ENCODE results near the gene CACNB4.
"Not testable (repeated sequence)": the region's sequence is repeated elsewhere in the genome, so short reads cannot be mapped to it uniquely, and the experiment has no call there.

CACNB4 gene

DNA sequence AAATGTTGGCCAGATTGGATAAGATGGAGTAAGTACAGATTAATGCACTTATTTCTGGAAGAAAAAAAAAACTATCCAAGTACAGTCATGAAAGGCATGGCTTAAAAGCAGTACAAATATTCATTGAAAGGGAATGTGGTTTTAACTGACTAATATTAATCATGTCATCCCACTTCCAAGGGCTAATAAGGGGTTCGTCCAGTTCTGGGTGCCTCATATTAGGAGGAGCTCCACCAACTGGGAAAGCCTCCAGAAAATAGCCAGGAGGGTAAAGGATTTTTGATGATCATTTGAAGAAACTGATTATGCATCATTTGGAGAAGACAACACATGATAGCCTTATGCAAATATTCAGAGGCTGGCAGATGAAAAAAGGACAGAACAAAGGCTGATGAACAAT is 155.4 kb downstream of the CACNB4 start:
- no peak for DNase-seq (ENCODE audit: low read depth)

DNA sequence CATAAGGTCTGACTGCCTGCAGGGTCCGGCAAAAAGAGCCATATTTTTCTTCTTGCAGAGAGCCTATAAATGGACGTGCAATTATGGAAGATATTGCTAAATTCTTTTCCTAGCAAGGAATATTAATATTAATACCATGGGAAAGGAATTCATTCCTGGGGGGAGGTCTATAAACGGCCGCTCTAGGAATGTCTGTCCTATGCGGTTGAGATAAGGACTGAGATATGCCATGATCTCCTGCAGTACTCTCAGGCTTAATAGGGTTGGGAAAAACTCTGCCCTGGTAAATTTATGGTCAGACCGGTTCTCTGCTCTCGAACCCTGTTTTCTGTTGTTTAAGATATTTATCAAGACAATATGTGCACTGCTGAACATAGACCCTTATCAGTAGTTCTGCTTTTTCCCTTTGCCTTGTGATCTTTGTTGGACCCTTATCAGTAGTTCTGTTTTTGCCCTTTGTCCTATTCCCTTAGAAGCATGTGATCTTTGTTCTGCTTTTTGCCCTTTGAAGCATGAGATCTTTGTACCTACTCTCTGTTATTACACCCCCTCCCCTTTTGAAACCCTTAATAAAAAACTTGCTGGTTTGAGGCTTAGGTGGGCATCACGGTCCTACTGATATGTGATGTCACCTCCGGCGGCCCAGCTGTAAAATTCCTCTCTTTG is 156.2 kb downstream of the CACNB4 start:
- DNase-seq (ENCODE audit: low read depth): not testable (repeated sequence)

DNA sequence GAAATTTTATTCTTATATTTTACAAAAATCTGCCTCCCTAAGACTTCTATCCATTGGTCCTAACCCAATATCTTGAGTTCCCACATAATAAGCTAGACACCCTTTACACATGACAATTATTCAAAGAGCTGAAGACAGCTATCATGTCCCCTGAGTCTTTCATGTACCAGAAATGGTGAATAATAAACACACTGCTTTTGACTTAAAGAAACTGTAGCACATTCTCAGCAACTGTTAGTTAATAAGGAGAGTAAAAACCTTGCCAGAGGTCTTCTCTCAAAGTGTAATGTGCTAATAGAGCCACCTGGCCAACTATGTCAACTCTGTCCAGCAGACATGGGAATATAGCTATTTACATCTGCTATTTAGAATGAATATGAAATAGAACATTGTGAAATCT is 160.9 kb downstream of the CACNB4 start:
- DNase-seq (ENCODE audit: low read depth): no peak

DNA sequence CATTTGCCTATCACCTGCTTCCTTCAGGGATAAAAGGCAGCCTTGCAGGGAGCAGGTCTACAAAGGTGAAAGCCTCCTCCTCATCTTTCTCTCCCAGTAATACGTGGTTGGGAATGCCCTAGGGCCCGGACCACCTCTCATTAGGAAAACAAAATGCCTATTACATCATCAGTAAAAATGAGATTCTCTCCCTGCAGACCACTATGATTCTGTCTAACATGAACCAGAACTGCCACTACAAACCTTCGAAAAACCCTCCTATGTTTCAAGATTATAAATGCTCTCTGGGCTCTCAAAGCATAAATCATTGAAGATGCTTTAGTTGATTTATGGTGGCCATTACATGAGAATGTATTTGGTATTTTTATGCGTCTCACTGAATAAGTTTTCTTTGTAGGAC is 162.2 kb downstream of the CACNB4 start:
- no peak for DNase-seq (ENCODE audit: low read depth)

DNA sequence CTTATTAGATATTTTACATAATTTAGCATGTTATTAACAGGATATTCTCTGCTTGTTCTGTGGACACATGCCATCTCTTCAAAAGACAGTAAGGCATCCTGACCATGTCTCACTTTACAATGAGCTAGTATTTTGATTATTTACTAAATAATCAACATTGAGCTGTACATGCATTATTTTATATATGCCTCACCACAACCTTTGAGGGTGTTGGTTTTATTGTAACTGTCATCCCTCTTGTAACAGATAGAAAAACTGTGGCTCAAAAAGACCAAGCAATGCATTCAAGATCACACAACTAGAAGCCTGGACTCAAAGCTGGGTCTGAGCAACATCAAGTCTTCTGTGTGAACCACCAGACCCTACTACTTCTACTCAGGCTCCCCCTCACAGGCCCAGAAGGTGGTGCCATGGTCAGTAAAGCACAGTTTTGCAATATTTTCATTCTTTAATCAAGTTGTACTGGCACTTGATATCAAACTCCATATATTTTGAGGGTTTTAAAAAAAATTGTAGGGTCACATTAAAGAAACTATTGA is 165.5 kb downstream of the CACNB4 start:
- no peak for DNase-seq (ENCODE audit: low read depth)

DNA sequence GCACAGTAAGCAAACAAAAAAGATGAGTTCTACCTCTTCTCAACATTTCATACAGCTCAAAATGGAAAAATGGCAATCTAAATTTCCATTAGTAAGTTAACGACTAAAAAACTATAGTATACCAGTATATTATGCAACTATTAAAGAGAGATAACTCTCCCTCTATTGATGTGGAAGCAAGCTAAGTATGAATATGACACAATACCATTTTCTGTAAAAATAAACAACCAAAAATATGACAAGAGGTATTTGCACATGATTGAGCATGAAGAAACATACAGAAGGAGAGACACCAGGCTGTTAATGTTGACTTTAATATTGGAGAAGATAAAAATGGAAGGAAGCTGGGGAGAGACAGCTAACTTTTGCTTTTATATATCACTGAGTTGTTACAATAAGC is 167.1 kb downstream of the CACNB4 start:
- no peak for DNase-seq (ENCODE audit: low read depth)

DNA sequence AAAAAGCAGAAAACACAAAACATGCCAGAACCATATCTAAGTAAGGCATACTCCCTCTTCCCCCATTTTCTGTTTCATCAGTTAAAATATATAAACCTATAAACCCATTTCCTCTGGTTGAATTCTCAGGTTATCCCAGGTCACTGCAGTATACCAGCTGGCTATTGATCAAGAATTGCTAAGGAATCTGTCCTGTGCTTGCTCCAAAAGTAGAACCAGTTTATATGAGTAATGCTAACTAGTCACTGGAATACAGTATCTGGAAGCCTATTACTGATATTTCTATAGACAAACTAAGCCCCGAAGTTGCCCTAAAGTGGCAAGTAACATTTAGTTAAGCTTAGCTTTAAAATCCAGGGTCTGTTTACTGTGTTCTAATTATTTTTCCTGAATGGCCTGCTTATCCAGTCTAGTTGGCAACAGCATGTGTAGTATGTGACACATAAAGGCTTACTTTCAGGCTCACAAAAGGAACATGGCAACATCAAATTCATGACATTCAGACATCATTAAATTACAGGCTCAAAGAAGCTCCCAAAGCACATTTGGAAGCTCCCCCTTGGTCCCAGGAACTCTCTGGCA is 167.7 kb downstream of the CACNB4 start:
- DNase-seq (ENCODE audit: low read depth): no peak

DNA sequence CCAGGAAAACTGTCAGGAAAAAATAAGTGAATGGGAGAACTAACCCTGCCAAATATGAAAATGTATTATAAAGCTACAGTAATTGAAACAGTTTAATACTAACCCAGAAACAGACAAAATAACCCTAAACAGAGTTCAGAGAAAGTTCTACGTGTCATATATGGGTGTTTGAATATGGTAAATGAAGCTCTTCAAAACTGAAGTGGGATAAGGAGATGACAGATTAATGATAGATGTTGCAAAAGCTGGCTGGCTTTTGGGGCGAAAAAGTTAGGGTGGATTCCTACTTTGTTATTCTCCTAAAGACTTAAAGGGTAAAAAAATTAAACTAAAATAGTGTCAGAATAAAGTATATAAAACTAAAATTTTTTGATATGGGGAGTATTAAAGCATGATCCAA is 168.8 kb downstream of the CACNB4 start:
- no peak for DNase-seq (ENCODE audit: low read depth)

DNA sequence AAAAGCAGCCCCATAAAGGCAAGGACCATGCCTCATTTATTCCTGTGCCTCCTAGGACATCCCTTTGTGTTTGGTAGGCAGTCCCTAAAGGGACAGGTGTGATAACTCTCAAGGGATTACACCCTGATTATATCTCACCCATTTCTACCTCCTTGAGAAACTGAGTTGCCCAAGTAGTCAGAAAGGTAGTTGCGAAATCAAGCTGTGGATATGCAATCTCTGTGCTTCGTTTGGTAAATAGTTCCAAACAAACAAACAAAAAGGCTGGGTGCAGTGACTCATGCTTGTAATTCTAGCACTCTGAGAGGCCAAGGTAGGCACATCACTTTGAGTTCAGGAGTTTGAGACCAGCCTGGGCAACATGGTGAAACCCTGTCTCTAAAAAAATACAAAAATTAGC is 170.5 kb downstream of the CACNB4 start:
- DNase-seq (ENCODE audit: low read depth): no peak

DNA sequence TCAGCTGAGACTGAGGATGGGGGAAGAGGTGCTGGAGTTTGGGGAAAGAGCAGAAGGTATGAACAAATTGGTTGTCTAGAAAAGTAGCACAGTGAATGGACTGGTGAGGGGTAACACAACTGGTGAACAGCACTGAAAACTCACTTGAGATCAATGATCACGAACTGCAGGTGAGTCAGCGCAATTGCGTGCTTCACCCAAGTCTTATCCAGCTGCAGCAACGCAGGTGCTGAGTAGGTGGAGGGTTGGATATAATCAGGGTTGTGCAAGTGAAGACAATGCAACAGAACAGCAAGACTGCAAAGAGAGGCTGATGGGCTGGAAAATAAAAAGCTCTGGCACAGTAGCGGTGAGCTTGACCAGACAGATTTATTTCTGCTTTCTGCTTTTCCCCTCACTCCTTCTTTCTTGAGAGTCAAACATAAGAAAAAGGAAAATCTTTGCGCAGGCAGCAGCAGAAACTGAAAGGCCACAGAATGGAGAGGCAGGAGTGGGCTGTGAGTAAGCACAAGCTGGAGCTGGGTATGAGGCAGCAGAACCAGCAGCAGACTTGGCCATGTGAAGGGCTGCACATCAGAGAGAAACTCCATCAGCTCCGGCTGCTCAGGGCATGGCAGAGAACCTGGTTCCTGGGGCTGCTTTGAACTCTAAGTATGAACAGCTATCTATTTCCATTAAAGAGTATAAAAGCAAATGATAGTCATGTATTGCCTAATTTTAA is 171.2 kb downstream of the CACNB4 start:
- DNase-seq (ENCODE audit: low read depth): no peak

DNA sequence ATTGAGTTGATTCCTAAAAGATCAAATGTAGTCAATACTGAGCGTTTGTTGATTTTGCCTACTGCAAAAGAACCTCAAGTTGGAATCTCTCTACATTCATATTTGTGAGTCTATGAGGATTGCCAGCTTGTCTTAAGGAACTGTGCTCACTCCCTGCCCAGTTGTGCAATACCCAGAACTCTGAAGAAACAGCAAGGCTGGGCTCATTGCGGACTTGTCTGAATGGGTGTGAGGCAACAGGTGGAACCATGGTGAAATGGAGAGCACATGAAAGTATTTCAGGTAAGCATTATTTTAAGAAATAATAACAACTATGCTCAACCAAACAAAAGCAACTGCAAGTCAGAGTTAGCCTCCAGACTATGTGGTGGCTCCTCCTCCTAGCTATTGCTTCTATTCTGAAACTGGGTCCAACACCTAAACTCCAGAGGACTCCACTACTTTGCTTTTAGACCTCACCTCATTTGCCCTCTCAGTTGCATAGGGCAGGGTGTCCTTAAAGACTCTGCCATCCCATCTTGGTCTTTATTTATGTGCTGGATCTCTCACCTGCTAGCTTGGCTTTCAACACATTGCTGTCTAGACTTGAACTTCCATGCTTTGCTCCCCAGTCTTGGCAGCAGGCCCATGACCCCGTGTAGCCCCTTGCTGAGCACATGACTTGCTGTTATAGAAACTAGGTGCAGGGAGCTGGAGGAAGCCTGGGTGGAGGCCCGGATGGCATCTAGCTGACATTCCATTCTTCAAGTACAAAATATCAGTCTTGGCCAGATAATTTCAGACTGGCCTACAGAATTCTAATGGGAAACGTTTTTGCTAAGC is 175.8 kb downstream of the CACNB4 start:
- no peak for DNase-seq (ENCODE audit: low read depth)

DNA sequence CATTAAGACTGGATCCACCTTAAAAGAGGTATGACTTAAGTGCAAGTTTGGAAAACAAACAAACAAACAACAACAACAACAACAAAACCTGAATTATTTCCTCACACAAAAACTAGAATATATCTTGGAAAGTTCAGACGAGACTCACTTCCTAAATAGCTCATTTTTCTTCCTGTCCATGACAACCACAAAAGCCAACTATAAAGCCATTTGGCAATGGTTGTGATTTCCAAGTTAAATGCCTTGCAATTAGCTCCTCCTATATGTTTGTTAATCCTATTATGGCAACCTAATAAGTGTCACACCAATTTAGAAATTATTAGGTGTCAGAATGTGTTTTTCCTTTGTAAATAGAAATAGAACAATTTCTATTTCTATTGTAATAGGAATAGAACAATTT is 179.1 kb downstream of the CACNB4 start:
- no peak for DNase-seq (ENCODE audit: low read depth)

DNA sequence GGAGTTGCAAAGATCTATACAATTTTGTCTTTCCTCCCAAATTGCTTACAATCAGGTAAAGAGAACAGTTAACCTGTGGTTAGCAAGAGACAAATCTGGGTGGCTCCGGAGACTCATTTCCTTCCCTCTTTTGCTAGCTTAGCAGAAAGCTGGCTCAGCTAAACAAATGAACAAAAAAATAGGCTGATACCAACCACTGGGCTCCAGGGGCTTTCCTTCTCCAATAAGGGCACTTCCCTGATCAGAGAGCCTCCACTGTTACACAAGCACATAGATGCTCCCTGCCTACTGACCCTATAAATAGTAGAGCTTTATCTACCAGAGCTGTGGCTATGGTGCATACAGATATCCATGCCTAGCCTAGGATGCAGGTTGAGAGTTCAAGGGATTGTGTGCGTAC is 180.5 kb downstream of the CACNB4 start:
- no peak for DNase-seq (ENCODE audit: low read depth)

DNA sequence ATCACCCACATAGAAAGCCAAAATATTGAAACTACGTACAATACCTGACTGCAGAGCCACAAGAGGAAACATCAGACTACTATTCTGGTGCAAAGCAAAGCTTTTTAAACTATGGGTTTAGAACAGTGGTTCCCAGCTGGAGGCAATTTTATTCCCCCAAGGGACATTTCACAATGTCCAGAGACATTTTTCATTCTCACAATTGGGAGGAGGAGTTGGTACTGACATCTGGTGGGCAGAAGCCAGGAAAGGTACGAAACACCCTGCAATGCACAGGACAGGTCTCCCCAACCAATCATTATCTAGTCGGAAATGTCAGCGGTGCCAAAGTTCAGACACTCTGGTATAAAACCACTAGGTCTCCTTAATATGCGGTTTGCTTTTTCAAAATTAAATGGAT is 182.2 kb downstream of the CACNB4 start:
- no peak for DNase-seq (ENCODE audit: low read depth)

DNA sequence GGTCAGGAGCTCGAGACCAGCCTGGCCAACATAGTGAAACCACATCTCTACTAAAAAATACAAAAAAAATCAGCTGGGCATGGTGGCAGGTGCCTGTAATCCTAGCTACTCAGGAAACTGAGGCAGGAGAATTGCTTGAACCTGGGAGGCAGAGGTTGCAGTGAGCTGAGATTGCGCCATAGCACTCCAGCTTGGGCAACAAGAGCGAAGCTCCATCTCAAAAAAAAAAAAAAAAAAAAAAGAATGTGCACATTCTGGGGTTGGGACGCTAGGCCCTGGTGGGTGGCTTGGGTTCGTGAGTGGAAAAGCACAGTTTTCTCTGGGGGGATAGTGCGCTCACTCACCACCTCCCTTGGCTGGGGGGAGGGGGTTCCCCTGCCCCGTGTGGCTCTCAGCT is 183.2 kb downstream of the CACNB4 start:
- not testable (repeated sequence) for DNase-seq (ENCODE audit: low read depth)

DNA sequence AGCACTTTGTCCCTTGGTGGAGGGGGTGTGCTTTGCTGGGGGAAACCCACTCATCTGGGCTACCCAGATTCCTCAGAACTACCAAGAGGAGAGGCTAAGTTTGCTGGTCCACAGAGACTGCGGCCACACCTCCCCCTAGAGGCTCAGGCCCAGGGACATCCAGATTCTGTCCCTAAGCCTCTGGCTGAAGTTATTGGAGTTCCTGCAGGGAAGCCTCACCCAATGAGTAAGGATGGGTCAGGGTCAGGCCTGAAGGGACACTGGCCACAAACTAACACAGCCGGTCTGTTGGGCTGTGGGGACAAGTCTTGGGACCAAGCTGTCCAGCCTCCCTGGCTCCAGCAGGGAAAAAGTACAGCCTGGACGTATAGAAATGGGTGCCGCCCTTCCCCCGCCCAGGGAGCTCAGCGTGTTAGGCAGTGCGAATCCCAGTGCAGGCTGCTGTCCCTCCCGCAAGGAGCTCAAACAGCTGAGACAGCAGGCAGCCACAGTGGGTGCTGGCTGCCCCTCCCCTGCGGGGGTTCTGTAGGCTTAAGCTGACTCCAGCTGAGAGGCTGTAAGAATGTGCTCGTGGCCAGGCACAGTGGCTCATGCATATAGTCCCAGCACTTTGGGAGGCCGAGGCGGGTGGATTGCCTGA is 183.7 kb downstream of the CACNB4 start:
- no peak for DNase-seq (ENCODE audit: low read depth)

DNA sequence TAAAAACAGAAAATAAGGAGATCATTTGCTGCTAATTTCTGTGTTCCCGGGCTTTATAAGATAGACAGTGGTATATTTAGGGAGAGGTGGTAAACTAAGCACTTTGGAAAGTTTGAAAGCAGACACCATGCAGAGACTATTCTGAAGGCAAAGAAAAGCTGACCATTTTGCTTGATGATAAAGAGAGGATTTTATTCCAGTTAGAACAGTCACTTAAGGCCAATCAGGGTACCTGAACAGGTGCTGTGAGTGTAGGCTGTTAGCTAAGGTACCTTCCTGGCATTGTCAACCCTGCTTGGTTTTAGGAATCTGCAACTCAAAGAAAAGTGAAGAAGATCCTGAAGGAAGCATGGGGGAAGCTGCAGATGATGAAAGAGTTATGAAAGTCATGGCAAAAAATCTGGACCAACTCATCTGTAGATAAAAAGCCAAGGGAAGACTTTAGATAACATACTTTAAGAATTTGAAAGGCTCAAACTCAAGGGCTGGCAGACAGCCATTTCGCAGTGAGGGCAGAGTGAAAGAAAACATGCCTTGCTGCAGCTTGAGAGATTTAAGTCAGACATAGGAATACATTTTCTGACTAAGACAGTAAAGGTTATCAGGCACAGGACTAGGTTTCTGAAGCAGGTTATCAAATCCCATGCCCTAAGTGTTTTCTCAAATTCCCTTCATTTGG is 190.5 kb downstream of the CACNB4 start:
- no peak for DNase-seq (ENCODE audit: low read depth)

DNA sequence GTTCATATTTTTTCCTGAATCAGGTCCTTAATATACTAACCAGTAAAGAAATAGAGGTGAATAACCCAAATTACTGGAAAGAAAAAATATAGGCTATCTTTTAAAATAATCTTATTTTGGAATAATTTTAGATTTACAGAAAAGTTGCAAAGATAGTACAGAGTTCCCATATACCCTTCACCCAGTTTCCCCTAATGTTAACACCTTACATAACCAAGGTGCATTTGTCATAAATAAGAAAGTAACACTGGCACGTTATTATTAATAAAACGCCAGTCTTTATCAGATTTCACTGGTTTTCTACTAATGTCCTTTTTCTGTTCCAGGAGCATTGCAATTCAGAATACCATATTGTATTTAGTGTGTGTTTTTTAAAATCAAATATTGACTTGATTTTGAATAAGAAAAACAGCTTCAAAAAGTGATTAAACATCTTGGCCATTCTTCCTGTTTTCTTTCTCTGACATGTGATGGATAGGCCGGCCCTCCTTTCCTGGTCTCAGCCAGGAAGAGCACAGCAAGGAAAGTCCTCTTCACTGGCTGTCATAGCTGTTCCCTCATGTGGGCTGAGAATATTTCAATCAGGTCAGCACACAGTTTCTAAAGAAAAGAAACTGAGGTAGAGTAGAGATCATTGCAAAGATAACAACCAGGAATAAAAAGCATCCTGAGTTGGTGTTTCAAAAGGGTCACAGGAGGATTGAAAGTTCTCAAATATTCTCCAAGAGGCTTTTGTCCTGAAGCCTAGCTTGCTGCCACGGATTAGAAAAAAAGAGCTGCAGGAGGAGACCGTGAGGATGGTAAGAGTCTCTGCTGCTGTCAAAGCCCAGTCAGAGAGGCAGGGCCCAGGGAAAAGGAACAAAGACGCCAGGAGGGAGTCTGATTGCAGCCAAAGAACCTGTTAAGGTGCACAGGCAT is 191.3 kb downstream of the CACNB4 start:
- DNase-seq (ENCODE audit: low read depth): no peak

DNA sequence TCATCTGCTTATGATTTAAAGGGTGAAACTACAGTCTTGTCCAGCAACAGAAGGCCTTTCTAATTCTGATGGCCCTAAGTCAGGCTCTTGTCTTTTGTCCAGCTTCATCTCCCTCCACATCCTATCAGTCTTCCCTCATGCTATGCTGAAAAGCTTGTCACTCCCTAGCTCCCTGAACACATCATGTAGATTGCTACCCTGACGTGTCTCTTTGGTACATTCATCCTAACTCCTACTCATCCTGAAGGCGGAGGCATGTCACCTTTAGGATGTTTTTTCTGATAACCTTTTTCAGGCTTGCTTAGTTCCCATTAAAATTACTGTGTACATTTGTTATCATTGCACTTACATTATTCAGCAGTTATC is 192.2 kb downstream of the CACNB4 start:
- DNase-seq (ENCODE audit: low read depth): no peak

DNA sequence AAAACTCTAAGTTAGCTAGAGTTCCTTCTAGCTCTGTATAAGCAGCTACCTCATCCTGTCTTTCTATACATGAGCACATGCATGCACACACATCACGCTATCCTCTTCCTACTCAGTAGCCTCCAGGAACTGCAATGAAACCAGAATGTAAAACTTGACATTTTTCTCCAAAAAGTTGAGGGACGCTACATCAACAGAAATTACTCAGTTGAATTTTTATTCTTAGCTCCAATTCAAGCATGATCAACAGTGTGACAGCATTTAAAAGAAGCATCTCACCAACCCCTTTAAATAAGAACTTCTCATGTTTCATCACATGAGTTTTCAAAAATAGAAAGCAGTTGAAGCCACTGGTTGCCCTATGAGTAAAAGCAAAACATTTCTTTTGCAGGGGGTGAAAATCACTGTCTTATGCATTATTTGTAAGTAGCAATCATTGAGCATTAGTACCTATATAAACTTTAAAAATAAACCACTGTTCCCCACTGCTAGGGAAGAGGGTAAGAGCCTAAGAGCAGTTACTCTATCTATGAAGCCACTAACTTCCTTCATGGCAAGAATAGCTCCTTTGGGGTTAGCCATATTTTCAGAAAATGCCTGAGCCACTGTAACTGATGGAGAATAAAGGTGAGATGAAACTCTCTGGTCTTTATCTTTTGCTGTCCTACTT is 192.7 kb downstream of the CACNB4 start:
- DNase-seq (ENCODE audit: low read depth): no peak

Measured in stimulated activated CD8-positive, alpha-beta memory T cell treated with anti-CD3 and anti-CD28 coated beads, Interleukin-15, amount 100 ng/mL, for 24 hours (primary cell).